Measurements from ENCODE around the gene NAGK.
A peak's percentile ranks its signal among the peaks of the same experiment; 100 is the strongest.
"Not testable (repeated sequence)": the region's sequence is repeated elsewhere in the genome, so short reads cannot be mapped to it uniquely, and the experiment has no call there.

NAGK gene

GRCh38 chr2:71068218-71069035 lies at the start of gene NAGK:
TSS of gene NAGK (plus strand) at chr2:71068648. CDS start at chr2:71068684, 36 bp downstream.
- peak; percentile 96 for DNase-seq

- DNase-seq = not testable (repeated sequence)
These were observed 48.5 kb upstream of the NAGK start for GRCh38 chr2:71019989-71020388.

GRCh38 chr2:71021394-71021793 lies 47.1 kb upstream of the NAGK start:
- not testable (repeated sequence) for DNase-seq

DNA sequence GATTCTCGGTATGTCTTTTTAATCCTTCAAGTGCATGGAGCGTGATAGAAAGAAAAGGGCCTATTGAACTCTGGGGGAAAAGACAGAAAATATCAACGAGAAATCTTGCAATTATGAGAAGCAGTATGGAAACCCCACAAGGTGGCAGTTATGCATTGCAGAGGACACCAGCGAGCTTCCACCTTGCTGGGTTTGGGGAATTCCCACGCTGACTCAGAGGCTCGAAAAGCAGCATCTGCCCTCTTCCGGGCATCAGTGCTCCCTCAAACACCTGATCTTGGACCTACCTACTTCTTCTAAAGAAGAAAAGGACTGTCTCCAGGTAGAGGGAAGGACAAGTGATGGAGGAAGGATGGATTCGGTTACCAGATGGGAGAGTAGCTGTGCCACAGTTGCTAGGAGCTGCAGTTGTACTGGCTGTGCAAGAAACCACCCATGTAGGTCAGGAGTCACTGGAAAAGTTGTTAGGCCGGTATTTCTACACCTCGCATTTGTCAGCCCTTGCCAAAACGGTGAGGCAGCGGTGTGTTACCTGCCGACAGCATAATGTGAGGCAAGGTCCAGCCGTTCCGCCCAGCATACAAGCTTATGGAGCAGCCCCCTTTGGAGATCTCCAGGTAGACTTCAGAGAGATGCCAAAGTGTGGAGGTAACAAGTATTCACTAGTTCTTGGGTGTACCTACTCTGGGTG lies 44.8 kb upstream of the NAGK start:
- peak; percentile 75 for DNase-seq

- not testable (repeated sequence) for DNase-seq
These were observed 32.2 kb upstream of the NAGK start for GRCh38 chr2:71036296-71036695.

- no peak for DNase-seq
These were observed 26.2 kb upstream of the NAGK start for GRCh38 chr2:71042287-71042686.

DNA sequence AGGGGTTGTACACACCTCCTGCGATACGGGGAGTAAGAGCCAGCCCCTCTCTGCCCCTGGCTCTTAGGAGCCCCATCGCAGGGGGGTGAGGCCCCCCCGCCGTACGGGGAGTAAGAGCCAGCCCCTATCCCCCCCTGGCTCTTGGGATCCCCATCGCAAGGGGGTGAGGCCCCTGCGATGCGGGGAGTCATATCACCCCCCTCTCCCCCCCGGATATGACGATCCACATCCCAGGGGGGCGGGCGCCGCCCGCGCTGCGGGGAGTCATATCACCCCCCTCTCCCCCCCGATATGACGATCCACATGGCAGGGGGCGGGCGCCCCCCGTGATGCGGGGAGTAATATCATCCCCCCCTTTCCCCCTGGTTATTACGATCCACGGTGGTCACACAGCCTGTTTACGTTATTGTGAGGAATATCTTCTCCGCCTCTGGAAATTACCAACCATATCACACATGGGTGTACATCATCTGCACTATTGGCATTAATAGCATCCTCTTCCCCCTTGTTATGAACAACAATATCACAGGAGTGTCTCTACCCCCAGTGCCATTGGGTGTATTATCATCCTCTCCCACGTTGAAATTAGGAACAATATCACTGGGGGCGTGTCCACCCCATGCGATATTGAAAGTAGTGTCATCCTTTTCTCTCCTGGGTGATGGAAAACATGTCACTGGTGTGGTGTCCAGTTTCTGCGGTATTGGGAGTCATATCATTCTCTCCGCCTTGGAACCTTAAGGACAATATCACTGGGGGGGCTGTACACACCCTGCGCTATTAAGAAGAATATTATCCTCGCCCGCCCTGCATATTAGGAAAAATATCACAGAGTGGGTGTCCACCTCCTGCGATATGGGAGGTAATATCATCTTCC lies 24.7 kb upstream of the NAGK start:
- no peak for DNase-seq

- DNase-seq = no peak
These were observed 23.3 kb upstream of the NAGK start for GRCh38 chr2:71045151-71045550.

DNA sequence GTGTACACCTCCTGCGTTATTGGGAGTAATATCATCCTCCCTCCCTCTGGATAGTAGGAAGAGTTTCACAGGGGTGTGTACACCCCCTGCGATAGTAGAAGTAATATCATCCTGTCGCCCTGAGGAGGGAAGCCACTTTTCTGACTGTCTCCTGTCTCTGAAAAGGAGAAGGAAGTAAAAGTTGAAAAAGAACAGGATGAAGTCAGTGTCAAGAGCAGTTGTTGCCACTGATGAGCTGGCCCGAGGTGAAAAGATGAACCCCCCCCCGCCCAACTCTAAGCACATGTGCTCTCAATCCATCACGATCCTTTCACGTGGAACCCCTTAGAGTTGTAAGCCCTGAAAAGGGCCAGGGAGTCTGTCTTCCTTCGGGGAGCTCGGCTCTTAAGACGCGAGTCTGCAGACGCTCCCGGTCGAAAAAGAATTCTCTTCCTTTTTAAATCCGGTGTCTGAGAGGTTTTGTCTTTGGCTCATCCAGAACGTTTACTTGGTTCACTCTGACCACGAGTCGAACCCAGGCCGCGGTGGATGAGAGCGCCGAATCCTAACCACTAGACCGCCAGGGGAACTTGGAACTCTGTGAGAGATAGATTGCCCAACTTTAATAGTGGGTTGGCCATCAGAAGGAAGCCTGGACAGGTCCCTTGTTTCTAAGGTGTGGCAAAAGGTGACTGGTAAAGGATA lies 22.4 kb upstream of the NAGK start:
- DNase-seq = no peak

GRCh38 chr2:71048096-71048495 lies 20.4 kb upstream of the NAGK start:
- DNase-seq = no peak

DNA sequence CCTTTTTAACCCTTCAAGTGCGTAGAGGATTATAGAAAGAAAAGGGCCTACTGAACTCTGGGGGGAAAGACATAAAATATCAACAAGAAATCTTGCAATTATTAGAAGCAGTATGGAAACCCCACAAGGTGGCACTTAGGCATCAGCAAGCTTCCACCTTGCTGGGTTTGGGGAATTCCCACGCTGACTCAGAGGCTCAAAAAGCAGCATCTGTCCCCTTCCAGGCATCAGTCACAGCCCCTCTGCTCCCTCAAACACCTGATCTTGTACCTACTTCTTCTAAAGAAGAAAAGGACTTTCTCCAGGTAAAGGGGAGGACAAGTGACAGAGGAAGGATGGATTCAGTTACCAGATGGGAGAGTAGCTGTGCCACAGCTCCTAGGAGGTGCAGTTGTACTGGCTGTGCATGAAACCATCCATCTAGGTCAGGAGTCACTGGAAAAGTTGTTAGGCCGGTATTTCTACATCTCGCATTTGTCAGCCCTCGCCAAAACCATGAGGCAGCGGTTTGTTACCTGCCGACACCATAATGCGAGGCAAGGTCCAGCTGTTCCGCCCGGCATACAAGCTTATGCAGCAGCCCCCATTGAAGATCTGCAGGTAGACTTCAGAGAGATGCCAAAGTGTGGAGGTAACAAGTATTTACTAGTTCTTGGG lies 18.6 kb upstream of the NAGK start:
- peak; percentile 65 for DNase-seq

DNA sequence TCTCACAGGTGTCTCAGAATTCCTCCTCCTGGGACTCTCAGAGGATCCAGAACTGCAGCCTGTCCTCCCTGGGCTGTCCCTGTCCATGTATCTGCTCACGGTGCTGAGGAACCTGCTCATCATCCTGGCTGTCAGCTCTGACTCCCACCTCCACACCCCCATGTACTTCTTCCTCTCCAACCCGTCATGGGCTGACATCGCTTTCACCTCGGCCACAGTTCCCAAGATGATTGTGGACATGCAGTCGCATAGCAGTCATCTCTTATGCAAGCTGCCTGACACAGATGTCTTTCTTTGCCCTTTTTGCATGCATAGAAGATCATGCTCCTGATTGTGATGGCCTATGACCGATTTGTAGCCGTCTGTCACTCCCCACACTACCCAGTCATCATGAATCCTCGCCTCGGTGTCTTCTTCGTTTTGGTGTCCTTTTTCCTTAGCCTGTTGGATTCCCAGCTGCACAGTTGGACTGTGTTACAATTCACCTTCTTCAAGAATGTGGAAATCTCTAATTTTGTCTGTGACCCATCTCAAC lies 13.2 kb upstream of the NAGK start:
- DNase-seq = not testable (repeated sequence)

- no peak for DNase-seq
These were observed 8.2 kb upstream of the NAGK start for GRCh38 chr2:71060211-71060610.

DNA sequence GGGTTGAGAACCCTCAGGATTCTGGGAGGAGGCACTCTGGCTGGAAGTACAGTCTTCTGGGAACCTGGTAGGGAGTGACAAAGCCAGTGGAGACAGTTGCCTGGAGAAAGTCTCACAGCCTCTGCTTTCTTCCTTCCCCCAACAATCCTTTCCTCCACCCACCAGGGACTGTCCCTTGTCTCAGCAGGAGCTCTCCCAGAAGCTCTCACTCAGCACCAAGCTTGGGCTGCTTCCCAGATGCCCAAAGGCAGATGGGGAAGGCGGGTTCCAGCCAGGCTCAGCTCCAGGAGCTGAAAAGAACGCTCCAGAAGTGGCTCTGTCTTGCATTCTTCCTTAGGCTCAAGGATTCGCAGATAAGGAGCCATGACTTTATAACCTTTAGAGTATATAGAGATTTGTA lies 7.6 kb upstream of the NAGK start:
- DNase-seq = no peak

DNA sequence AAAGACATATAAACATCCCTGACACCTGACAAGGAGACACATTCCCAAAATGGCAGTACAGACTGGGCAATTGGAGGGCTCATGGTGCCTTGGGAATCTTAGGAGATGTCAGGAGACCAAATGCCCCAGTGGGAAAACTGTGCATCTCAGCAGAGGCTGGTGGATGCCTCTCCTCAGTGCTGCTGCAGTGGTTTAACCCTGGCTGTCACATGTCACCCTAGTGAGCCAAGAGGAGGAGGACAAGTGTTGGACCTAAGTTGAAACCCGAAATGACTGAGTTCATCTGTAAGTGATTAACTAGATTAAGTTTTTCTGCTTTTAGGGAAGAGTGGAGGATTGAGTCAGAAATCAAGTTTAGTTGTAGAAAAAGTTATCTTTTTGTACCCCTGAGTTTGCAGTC lies 5.2 kb upstream of the NAGK start:
- DNase-seq = no peak

DNA sequence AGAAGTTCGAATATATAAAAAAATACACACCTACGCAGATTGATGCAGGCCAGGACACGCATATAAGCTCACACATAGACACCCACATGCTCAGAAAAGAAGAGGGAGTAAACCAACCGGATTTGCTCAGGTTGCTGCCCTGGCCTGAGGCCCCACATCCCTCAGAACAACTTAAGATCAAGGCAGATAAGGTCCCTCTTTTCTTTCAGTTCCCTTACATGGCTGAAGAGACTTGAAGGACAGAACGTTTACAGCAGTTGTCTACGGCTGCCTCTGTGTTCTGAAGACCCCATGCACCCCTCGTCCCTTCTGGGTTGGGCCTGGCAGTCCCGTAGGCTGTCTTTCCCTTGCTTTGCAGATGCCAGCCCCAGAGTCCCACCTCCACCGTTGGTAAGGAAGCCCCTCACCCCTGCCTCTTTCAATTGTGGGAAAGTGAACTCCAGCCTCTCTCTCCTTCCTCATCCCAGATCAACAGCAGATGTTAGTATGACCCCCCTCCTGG lies 4.3 kb upstream of the NAGK start:
- DNase-seq = no peak

- no peak for DNase-seq
These were observed 3.5 kb upstream of the NAGK start for GRCh38 chr2:71064754-71065621.

- no peak for DNase-seq
These were observed 1.6 kb upstream of the NAGK start for GRCh38 chr2:71066856-71067255.

- DNase-seq = no peak
These were observed 756 bp upstream of the NAGK start for GRCh38 chr2:71067567-71068217.

- DNase-seq = no peak
These were observed 928 bp downstream of the NAGK start for GRCh38 chr2:71069376-71069775.

All from stimulated activated CD8-positive, alpha-beta memory T cell treated with anti-CD3 and anti-CD28 coated beads, Interleukin-4, amount 100 ng/mL, for 48 hours (primary cell).